Gastrocnemius medialis (tissue), 4 donors: ENCODE results near the gene ENTPD1.

Source experiments
- POLR2A ChIP-seq, 2 donors: fragments of 450-650 bp; IDR thresholded peaks; one replicate each; pipeline ENCODE4 v1.6.1; 2017; ENCODE audit warnings: antibody characterized with exemption in 2 of 2, mild to moderate bottlenecking in 2 of 2, moderate library complexity in 2 of 2
- TF ChIP-seq, protein P1 (sequence below), 5 experiments: fragments of 450-650 bp in 3 of 5; fragments of 200-600 bp in 2 of 5; sonication (generic) in 2 of 5; IDR thresholded peaks in 4 of 5; conservative IDR thresholded peaks in 1 of 5; 1 replicate in 4 of 5; 2 replicates in 1 of 5; pipeline ENCODE4 v1.5.1; 2016 to 2019; ENCODE audit warnings: antibody characterized with exemption in 5 of 5, mild to moderate bottlenecking in 3 of 5, moderate library complexity in 3 of 5

DNA sequence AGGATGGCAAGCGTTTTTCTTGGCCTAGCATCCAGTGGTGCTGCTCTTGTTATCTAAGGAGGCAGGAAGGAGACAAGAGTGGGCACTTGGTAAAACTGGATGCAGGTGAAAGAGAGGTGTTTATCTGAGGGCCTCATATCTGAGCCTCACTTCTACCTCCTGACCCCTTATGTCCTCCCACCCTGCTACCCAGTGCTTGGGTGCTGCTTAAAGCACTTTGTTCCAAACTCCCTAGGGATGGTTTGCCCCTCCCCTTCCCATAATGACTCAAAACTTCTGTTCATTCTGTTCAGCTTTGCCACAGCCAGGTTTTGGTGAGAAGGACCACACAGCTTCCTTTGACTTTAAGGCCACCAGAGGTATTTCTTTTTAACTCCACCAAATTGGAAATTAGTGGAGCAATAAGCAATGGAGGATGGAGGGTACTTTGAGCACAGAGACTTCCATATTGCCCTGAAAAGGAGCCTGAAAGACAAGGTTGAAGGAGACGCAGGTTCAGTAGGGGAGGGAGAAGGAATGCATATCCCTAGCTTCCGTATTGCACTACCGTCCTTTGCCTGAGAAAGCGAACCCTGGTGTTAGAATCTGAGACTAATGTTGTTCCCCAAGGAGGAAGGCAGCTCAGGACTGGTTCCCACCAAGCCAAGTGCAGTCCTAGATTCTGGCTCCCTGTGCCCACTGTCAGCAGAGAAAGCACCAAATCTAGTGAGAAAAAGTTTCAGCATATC lies 30.1 kb downstream of the ENTPD1 start:
- TF ChIP-seq, protein P1, sequence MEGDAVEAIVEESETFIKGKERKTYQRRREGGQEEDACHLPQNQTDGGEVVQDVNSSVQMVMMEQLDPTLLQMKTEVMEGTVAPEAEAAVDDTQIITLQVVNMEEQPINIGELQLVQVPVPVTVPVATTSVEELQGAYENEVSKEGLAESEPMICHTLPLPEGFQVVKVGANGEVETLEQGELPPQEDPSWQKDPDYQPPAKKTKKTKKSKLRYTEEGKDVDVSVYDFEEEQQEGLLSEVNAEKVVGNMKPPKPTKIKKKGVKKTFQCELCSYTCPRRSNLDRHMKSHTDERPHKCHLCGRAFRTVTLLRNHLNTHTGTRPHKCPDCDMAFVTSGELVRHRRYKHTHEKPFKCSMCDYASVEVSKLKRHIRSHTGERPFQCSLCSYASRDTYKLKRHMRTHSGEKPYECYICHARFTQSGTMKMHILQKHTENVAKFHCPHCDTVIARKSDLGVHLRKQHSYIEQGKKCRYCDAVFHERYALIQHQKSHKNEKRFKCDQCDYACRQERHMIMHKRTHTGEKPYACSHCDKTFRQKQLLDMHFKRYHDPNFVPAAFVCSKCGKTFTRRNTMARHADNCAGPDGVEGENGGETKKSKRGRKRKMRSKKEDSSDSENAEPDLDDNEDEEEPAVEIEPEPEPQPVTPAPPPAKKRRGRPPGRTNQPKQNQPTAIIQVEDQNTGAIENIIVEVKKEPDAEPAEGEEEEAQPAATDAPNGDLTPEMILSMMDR (IDR thresholded peaks at IDR 0.05 in 4 of 5, conservative IDR thresholded peaks at IDR 0.05 in 1 of 5): no peak
- no peak for TF ChIP-seq POLR2A (IDR thresholded peaks at IDR 0.05)
